Measurements from ENCODE around the gene ZDHHC1. TPM values are rescaled to one million over a fixed set of nuclear protein-coding genes. Genes with fewer than 3 reads are reported as not detected.
A peak's percentile ranks its signal among the peaks of the same experiment; 100 is the strongest.

The ZDHHC1 gene
- total RNA-seq, 2 donors from 2014 or later = 20.3 to 69.8 TPM

DNA sequence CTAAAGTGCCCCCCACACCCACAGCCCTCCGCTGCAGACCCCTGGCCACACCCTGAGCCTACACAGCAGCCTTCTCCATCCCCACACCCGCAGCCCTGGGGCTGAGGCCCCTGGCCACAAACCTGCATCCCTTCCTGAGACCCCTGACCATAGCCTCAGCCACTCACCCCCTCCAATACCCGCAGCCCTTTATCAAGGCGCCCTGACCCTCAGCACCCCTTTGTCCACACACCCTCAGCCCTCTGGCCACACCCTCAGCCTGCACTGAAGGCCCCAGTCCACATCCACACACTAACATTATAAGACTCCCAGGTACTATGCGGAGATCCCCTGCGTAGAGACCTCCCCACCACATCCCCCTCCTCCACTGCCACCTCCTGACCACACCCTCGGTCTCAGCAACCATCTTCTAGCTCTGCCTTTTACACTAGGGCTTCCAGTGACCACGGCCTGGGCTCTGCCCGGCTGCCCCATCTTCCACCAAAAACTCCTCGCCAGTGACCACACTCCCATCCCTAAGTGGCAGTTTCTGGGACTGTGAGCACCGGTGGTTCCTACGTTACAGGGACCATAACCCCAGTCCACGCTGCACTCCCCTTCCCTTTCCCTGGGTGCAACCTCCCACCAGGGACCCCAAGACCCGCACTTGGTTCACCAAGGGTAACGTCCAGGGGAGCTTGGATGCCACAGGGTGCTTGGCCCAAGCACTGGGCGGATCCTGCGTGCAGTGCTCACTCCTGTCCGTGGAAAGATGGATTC, 23.8 kb downstream of the ZDHHC1 start:
- Histone ChIP-seq H3K4me3 (peak overlapping the region in 1 of 2 donors; percentile 15), H3K27ac (no peak overlapping the region), H3K4me1 (replicated peaks) (peaks cover 14% of the 10 kb centered on the region), H3K9me3 (no peaks in the 10 kb centered on the region), H3K27me3 (replicated peaks; ENCODE audit: insufficient read depth) (no peaks in the 10 kb centered on the region), H3K36me3 (no peaks in the 10 kb centered on the region)
- no peak for DNase-seq (ENCODE audit: low spot score)
- 80% methylated on average over 18 of the region's 18 CpGs for WGBS
- TF ChIP-seq, protein P1, sequence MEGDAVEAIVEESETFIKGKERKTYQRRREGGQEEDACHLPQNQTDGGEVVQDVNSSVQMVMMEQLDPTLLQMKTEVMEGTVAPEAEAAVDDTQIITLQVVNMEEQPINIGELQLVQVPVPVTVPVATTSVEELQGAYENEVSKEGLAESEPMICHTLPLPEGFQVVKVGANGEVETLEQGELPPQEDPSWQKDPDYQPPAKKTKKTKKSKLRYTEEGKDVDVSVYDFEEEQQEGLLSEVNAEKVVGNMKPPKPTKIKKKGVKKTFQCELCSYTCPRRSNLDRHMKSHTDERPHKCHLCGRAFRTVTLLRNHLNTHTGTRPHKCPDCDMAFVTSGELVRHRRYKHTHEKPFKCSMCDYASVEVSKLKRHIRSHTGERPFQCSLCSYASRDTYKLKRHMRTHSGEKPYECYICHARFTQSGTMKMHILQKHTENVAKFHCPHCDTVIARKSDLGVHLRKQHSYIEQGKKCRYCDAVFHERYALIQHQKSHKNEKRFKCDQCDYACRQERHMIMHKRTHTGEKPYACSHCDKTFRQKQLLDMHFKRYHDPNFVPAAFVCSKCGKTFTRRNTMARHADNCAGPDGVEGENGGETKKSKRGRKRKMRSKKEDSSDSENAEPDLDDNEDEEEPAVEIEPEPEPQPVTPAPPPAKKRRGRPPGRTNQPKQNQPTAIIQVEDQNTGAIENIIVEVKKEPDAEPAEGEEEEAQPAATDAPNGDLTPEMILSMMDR (IDR thresholded peaks at IDR 0.05) = no peak
- TF ChIP-seq POLR2A (IDR thresholded peaks at IDR 0.05) (no peak), POLR2AphosphoS5 (IDR thresholded peaks at IDR 0.05) (no peak)
- intact Hi-C loops (cut with DNase I) = loop anchor here (10.0 kb wide), 1 partner anchor 108 kb away; no protein-coding TSS in a partner anchor

DNA sequence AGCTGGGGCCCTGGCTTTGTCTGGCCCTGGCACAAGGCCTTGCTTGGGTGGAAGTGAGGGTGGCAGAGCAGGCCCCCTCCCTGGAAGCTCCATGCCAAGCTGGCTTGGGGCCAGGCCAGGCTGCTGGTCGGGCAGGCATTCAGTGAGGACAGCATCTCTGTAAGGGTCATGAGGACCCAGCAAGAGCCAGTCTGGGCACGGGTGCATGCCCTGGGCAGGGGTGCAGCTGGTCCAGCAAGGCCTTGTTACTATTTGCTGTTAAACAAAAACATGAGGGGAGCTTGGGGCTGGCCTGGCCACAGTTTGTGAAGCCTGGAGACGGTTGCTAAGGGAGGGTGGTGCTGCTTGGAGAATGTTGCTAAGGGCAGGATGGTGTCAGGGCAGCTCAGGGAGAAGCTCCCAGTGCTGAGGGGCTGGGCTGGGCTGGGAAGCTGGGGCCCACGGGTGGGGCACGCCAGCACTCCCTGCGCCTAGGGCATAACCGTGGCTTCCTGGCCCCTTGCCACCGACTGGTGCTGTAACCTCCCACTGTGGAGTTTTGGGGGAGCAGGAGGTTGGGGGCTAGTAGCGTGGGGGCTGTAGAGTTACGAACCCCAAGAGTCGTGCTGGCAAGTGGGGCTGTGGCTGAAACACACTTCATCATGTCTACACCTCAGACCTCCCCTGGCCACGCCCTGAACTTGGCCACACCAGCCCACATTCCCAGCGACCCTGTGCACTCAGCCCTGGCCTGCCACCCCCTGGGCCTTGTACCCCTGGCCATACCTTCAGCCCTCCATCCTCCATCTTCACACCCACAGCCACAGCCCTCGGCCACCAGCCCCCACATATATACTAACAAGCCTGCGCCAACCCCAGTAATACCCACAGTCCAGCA, 24.6 kb downstream of the ZDHHC1 start:
- H3K9me3 ChIP-seq = no peaks in the 10 kb centered on the region
- intact Hi-C loops (cut with DNase I) = loop anchor here (10.0 kb wide), 1 partner anchor 107 kb away; no protein-coding TSS in a partner anchor
- H3K36me3 ChIP-seq = no peaks in the 10 kb centered on the region
- TF ChIP-seq POLR2A (IDR thresholded peaks at IDR 0.05) (no peak), POLR2AphosphoS5 (IDR thresholded peaks at IDR 0.05) (no peak)
- TF ChIP-seq, protein P1 (IDR thresholded peaks at IDR 0.05) = no peak
- peaks cover 13% of the 10 kb centered on the region for H3K4me1 ChIP-seq (replicated peaks)
- no peak for DNase-seq (ENCODE audit: low spot score)
- 67% methylated on average over 15 of the region's 15 CpGs for WGBS
- no peaks in the 10 kb centered on the region for H3K27me3 ChIP-seq (replicated peaks; ENCODE audit: insufficient read depth)
- H3K27ac ChIP-seq = no peak overlapping the region
- H3K4me3 ChIP-seq = no peak overlapping the region

DNA sequence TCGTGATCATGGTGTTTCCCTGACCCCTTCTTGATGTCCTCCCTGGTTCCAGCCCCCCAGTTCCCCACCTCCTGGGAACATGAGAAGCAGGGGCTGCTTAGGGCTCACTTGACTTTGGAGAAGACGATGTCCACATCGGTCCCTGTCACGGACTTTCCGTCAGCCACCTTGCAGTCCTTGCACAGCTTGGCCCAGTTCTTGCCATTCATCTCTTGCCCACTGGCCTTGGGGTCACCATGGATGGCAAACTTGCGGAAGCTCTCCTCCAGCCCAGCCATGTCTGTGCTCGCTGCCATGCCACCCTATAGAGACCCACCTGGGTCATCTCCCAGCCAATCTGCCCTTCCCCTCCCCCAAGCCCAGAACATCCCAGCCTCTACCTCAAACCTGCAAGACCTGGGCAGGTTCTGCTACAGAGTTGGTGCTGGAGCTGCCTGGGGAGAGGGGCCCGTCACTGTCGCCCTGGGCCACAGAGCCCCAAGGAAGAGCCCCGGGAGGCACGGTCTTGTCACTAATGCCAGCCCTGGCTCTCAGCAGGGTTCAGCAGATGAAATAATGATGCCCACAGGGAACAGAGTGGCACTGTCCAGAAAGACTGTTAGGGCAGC, 25.4 kb downstream of the ZDHHC1 start:
- 89% methylated on average over 11 of the region's 11 CpGs for WGBS
- Histone ChIP-seq H3K4me3 (no peak overlapping the region), H3K4me1 (replicated peaks) (peaks cover 6% of the 10 kb centered on the region), H3K27me3 (replicated peaks; ENCODE audit: insufficient read depth) (no peaks in the 10 kb centered on the region), H3K9me3 (no peaks in the 10 kb centered on the region), H3K36me3 (no peaks in the 10 kb centered on the region), H3K27ac (no peak overlapping the region)
- DNase-seq (ENCODE audit: low spot score) = no peak
- intact Hi-C loops (cut with DNase I) = loop anchor here (10.0 kb wide), 1 partner anchor 106 kb away; no protein-coding TSS in a partner anchor
- TF ChIP-seq POLR2A (IDR thresholded peaks at IDR 0.05) = no peak
- TF ChIP-seq POLR2AphosphoS5 (IDR thresholded peaks at IDR 0.05) = no peak
- TF ChIP-seq, protein P1 (IDR thresholded peaks at IDR 0.05) = no peak

DNA sequence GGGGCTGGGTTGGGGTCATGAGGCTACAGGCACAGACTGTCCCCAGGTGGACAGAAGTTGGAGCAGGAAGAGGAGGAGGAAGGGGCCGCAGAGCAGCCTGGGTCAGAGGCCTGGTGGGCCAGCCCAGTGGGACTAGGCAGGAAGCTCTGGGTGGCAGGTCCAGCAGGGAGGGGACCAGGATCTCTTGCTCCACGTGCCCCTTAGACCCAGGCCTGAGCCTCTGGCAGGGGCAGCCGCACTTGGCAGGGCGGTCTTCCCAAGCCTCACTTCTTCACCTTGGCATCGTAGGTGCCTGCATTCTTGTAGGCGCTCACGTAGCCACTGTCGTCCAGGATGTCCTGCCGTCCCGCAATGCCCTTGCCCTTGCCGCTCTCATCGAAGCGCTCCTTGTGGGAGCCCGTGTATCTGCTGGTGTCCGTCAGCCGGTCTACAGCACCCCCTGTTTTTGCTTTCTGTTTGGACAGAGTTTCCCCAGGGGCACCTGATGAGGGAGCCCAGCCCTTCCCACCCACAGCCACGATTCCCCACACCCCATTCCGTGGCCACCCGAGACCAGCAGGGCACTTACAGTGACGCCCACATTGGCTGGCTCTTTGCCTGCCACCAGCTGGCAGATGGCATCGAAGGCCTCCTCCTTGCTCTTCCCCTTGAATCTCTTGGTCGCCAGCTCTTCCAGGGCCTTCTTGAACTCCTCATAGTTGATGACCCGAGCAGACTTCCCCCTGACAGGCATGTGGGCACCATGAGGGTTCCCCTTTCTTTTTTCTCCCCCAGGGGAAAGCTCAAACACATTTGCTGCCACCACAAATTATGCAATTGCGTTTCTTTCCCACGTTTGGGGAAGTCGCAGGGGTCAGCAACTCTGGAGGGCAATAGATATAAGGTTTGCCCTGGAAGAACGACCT, 26.1 kb downstream of the ZDHHC1 start:
- TF ChIP-seq POLR2A (IDR thresholded peaks at IDR 0.05) (no peak), POLR2AphosphoS5 (IDR thresholded peaks at IDR 0.05) (no peak)
- TF ChIP-seq, protein P1 (IDR thresholded peaks at IDR 0.05) = no peak
- intact Hi-C loops (cut with DNase I) = loop anchor here (10.0 kb wide), 1 partner anchor 105 kb away; no protein-coding TSS in a partner anchor
- Histone ChIP-seq H3K9me3 (no peaks in the 10 kb centered on the region), H3K27me3 (replicated peaks; ENCODE audit: insufficient read depth) (no peaks in the 10 kb centered on the region), H3K36me3 (no peaks in the 10 kb centered on the region), H3K4me1 (replicated peaks) (peaks cover 5% of the 10 kb centered on the region), H3K27ac (no peak overlapping the region), H3K4me3 (no peak overlapping the region)
- DNase-seq (ENCODE audit: low spot score) = no peak
- WGBS = 84% methylated on average over 26 of the region's 27 CpGs

Measured in prostate gland (tissue), 2 donors.